Suppressor macrophage treated with lipopolysaccharide for 1 hour (primary cell): ENCODE measurements around the gene TCF4.

Experiments used
- DNase-seq, 3 donors: peaks; one replicate each; pipeline ENCODE4 v3.0.0-alpha.2; 2020 to 2022

Gene TCF4

GRCh38 chr18:55588111-55588869 is at the start of gene TCF4:
TSS of gene TCF4 (minus strand) at chr18:55588192. CDS start at chr18:55587116, 1,076 bp downstream.
- DNase-seq = peak; percentile 56 to 78 (median 59)

DNA sequence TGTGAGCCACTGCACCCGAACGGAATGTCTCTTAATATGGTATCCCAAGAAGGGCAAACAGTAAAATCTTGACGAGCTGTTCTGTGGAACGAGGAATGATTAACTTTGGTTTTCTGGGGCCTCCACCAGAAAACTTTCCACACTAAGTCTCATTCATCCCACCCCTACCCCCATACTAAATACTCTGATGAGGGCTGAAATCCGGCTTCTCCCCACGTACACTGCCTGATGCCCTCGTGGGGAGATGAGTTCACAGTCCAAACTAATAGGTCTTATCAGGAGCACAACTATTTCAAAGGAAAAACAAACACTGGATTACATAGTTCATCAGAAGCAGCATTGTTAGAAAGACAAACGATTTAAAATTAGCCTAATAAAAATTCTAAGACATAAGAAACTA is 49.2 kb upstream of the TCF4 start:
- DNase-seq = no peak

DNA sequence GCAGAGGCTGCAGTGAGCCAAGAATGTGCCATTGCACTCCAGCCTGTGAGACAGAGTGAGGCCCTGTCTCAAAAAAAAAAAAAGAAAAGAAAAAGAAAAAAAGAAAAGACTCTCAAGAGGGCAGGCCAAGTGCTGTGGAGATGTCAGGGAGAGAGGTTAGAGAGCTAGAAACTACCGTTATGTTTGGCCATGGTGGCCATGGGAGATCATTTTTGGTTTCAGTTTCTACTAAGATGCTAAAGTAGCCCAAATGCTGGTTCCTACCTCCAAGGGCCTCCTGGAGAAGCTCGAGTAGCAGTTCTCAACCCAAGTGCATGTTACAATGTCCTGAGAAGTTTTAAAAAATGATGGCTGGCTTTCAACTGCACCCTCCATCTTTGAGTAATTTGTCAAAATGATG is 47.4 kb upstream of the TCF4 start:
- DNase-seq = no peak

- peak in 1 of 3 donors; percentile 4 for DNase-seq
These were observed 46.6 kb upstream of the TCF4 start for GRCh38 chr18:55634545-55634944.

DNA sequence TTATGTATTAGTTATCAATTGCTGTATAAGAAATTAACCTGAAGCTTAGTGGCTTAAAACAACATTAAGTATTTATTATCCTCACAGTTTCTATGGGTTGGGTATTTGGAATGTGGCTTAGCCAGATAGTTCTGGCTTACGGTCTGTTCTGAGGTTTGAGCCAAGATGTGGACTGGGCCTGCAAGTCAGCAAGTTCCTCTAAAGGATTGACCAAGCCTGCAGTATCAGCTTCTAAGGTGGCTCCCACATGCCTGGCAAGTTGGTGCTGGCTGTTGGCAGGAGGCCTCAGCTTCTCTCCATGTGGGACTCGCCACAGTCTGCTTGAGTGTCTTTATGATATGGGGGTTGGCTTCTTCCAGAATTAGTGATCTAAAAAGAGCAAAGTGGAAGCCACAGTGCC is 45.0 kb upstream of the TCF4 start:
- DNase-seq = no peak

- DNase-seq = no peak
These were observed 41.1 kb upstream of the TCF4 start for GRCh38 chr18:55629133-55629532.

DNA sequence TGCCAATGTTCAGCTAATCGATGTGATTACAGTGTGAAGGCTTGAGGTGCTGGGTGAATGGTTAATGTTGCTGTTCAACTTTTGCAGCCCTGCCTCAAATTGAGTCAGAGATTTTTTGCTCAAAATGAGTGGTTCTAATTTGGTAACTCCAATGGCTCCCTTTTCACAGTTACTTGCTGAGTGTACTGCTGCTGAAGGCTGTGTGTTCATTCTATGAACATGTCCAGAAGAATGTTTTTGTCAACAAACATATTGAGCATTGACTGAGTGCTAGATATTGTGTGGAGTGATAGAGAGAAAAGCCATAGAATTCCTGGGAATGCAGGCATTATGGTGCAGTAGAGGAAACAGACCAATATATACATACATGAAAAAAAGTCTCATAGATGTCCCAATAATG is 39.0 kb upstream of the TCF4 start:
- no peak for DNase-seq

- no peak for DNase-seq
These were observed 37.9 kb upstream of the TCF4 start for GRCh38 chr18:55625901-55626300.

DNA sequence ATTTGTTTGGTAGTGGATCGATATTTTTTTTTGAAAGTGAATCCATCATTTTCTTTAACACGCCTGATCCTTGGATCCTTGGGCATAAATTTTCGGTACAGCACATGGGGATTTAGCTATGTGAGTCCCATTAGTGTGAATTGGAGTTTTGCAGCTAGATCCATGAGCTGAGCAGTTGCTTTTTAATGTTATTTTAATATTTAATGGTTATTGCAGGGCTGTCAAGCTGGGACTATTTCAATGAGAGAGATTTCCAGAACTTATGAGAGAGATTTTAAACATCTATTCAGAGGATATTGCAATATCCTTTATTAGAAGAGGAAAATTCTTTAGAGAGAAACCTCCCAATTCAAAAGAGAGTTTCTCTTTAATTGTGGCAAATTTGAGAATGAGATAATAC is 35.6 kb upstream of the TCF4 start:
- no peak for DNase-seq

GRCh38 chr18:55610506-55610905 is 22.5 kb upstream of the TCF4 start:
- DNase-seq = no peak

DNA sequence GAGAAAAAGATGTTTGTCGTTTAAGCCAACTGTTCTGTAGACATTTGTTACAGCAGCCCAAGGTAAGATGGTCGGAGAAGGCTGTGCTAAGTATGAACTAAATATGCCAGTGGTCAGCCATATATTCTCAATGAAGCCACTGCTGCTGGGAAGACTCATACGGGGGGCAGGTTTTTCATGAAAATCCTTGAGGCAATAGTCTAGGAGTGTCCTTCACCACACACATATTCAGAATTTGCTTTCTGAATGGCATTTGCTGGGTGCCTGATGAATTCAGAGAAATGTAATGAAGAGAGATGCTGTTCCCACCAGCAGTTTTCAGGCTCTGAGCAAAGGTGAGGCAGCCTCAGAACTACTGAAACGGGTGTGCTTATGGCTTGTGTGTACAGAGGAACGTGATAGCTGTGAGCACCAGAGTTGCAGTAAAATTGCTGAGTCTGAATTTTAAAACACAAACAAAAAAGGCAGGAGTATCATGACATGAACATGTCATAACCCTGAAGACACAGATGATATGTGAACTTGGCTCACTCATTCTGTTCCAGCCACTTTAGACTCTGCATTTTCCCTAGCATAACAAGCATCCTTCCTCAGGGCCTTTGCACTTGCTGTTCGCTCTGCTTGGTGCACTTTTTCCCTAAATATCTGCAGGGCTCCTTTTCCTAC is 21.3 kb upstream of the TCF4 start:
- DNase-seq = no peak

DNA sequence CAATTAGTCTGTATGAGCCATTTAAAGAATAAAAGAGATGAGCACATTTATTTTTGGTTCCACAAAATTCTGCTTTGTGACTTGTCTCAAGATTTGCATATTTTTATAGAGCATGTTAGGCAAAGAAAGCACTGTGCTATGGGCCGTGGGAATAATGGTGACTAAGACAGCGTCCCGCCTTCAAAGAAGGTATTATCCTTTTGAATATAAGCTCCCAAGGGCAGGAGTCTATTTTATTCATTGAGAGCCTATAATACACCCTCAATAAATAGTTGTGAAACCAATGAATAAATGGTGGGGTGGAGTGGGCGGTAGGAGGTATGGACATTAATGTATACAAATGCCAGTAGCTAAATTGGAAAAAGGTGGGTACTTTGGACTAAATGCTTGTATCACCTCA is 20.5 kb upstream of the TCF4 start:
- DNase-seq = no peak

DNA sequence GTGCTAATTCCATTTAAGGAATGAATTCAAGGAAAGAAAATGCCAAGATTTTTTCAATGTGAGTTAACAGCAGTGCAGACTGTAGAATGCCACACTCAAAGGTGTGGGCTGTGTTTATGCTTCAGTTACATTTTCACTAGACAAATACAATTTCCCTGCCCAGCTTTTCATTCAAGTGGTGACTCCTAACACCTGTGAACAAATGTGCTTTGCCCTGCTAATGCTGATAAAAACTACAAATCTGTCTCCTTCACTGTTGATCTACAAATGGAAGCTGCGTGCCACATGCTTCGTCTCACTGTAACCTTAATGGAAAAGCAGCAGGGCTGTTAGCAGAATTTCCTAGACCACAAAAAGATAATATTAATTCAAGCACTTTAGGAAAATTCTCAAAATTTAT is 19.8 kb upstream of the TCF4 start:
- no peak for DNase-seq

- peak in 1 of 3 donors; percentile 12 for DNase-seq
These were observed 17.8 kb upstream of the TCF4 start for GRCh38 chr18:55605733-55606338.

DNA sequence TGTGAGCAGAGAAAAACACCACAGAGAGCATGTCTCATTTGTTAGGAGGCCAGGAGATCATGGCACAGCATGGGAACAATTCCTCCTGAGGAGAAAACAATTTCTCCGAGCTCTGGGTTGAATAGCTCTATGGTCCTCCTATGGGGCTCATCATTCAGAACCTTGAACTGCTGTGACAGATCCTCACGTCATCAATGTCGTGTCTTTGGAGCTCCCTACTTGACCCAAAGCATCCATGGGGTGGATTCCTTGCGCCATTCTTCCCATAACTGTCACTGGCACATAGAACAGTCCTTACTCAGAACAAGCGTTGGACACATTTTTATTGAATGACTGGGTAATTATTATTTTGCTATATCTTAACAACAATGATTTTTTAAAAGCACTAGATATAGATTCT is 15.8 kb upstream of the TCF4 start:
- no peak for DNase-seq

GRCh38 chr18:55593888-55594287 is 5.9 kb upstream of the TCF4 start:
- no peak for DNase-seq

DNA sequence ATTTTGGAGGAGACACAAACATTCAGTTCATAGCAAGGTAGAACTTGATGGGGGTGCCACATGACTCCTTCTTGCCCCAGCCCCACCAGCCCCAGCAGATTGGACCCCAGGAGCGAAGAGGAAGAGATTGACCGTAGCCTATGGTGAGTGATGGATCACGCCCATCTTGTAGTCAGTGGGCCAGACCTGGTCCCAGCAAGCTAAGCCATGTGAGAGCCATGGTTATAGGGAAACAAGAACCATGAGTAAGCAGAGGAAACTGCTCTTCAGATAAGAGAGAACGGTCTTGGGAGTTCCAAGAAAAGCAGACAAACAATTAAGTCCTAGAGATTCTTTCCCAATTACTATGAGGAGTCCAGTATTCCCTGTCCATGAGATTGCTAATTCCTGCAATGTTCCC is 4.6 kb upstream of the TCF4 start:
- DNase-seq = no peak

- DNase-seq = no peak
These were observed 4.1 kb upstream of the TCF4 start for GRCh38 chr18:55592106-55592505.

DNA sequence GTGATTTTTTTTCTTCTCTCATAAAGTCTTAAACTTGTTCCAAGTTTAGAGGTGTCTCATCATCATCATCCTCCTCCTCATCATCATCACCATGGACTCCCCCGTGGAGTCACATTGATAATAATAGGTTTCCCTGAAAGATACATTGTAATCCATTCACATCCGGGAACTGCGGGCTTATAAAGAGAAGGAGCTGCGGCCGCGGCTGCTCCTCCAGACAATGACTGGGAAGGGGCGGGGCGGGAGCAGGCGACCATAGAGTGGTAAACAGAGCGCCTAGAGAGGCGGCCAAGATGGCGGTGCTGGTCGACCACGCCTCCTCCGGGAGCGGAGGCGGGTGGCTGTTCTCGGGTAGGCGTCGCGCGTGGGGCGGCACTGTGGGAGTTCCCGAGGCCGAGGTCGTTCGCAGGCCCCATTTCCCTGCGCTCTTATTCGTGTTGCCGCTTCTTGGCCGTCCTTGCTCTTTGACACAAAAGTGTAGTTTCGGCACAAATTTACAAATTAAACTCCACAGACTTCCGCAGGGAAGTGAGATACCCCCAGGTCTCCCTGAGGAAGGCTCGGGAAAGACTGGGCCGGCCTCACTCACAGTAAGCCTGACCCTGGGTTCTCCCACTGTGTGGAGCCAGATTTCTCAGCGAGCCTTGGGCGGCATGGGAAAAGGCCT is 1.8 kb upstream of the TCF4 start:
- peak; percentile 97 to 98 (median 97) for DNase-seq

- no peak for DNase-seq
These were observed 1.0 kb upstream of the TCF4 start for GRCh38 chr18:55588870-55589595.

- DNase-seq = peak; percentile 18 to 50 (median 48)
These were observed 428 bp downstream of the TCF4 start for GRCh38 chr18:55587418-55588110.

- peak in 2 of 3 donors; percentile 17 to 35 for DNase-seq
These were observed 2.0 kb downstream of the TCF4 start for GRCh38 chr18:55585920-55586561.
